Caco-2 (cell line): ENCODE results near the gene SCN1B. TPM values are rescaled to one million over a fixed set of nuclear protein-coding genes. Genes with fewer than 3 reads are reported as not detected.

ENCODE experiments used
- BruUV-seq: library from RNA; stranded (reverse); fragments of 400-500 nt; replicated peaks from 2 replicates; lab custom pipeline; 2021; lab: Mats Ljungman, UMichigan
- CTCF ChIA-PET: fragments of 300-600 bp; sonication (Branson Sonifier 250); formaldehyde crosslinking; loops from one replicate; lab custom pipeline; 2022; ENCODE audit warnings: antibody characterized with exemption; lab: Charles Lee
- POLR2A ChIA-PET: fragments of 300-600 bp; sonication (Branson Sonifier 250); formaldehyde crosslinking; loops from one replicate; lab custom pipeline; 2022; ENCODE audit warnings: antibody characterized with exemption; lab: Charles Lee
- DNase-seq, 2 experiments: peaks; one replicate each; pipeline versions ENCODE4 v3.0.0 to v3.0.0-alpha.2; 2020 to 2022
- H3K27me3 ChIP-seq: replicated peaks from 2 replicates; pipeline ENCODE4 v1.6.0; 2011; ENCODE audit warnings: low read length; ENCODE audit not compliant: control insufficient read depth, insufficient read depth
- H3K36me3 ChIP-seq: 2 replicates; pipeline ENCODE4 v1.5.1; 2011; ENCODE audit warnings: low read length; ENCODE audit not compliant: control insufficient read depth, insufficient read depth
- H3K4me1 ChIP-seq: fragments of 250-450 bp; sonication (Bioruptor Pico); 2 replicates; pipeline ENCODE4 v1.5.1; 2020; ENCODE audit warnings: mild to moderate bottlenecking
- H3K4me3 ChIP-seq: 2 replicates; pipeline ENCODE4 v1.5.1; 2011; ENCODE audit warnings: low read depth, mild to moderate bottlenecking, control low read depth, low read length
- H3K9me3 ChIP-seq: fragments of 250-450 bp; sonication (Bioruptor Pico); 2 replicates; pipeline ENCODE4 v1.5.1; 2020; ENCODE audit warnings: mild to moderate bottlenecking, moderate library complexity
- H3K27ac Mint-ChIP-seq: one replicate; pipeline ENCODE4 v1.8.0; 2022; ENCODE audit warnings: mixed read lengths; ENCODE audit not compliant: unreplicated experiment
- H3K27me3 Mint-ChIP-seq: one replicate; pipeline ENCODE4 v1.8.0; 2022; ENCODE audit warnings: mixed read lengths; ENCODE audit not compliant: insufficient read depth, unreplicated experiment
- H3K36me3 Mint-ChIP-seq: one replicate; pipeline ENCODE4 v1.8.0; 2022; ENCODE audit warnings: mild to moderate bottlenecking, mixed read lengths; ENCODE audit not compliant: insufficient read depth, unreplicated experiment
- H3K4me1 Mint-ChIP-seq: one replicate; pipeline ENCODE4 v1.8.0; 2022; ENCODE audit warnings: low read depth, mixed read lengths; ENCODE audit not compliant: unreplicated experiment
- H3K4me3 Mint-ChIP-seq: one replicate; pipeline ENCODE4 v1.8.0; 2022; ENCODE audit warnings: mild to moderate bottlenecking, moderate library complexity, mixed read lengths; ENCODE audit not compliant: unreplicated experiment
- H3K9me3 Mint-ChIP-seq: one replicate; pipeline ENCODE4 v1.8.0; 2022; ENCODE audit warnings: mixed read lengths; ENCODE audit not compliant: unreplicated experiment
- intact Hi-C: fragments of 100-400 bp; cut with micrococcal nuclease; formaldehyde crosslinking; loops from one replicate; pipeline ENCODE4 v1.10.0; 2022; ENCODE audit not compliant: unreplicated experiment
- total RNA-seq: library from RNA; stranded (reverse); gene quantifications from 2 replicates; pipeline ENCODE4 v1.2.3, GENCODE V29; 2022
- TF ChIP-seq, protein P1 (sequence below), 2 experiments: fragments of 200-600 bp in 1 of 2; IDR thresholded peaks; 1 replicate in 1 of 2; 2 replicates in 1 of 2; pipeline versions ENCODE4 v1.5.1 to v1.8.0; 2011 to 2022; ENCODE audit warnings: antibody characterized with exemption in 1 of 2, control low read depth in 1 of 2, inconsistent platforms in 1 of 2, low read depth in 1 of 2, low read length in 1 of 2, mild to moderate bottlenecking in 1 of 2, moderate library complexity in 1 of 2; ENCODE audit not compliant: insufficient read depth in 1 of 2, severe bottlenecking in 1 of 2, unreplicated experiment in 1 of 2

SCN1B gene
- total RNA-seq, 1 experiment from 2014 or later: 1.7 TPM

DNA sequence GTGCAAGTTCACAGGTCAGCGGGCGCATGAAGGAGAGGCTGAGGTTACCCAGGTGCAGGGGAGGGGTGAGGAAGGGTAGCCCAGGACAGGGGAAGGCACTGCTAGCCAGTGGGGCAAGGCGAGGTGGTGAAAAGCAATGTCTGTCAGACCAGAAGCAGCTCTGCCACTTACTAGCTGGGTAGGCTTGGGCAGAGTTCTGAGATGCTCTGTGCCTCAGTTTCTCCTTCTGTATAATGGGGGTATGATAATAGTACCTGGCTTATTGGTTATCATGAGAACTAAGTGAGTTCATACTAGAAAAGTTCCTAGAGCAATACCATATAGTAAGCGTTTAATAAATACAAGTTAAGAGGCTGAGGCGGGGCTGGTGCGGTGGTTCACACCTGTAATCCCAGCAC is 14.3 kb upstream of the SCN1B start:
- Mint-ChIP-seq H3K9me3 (no peaks in the 10 kb centered on the region), H3K4me3 (no peak overlapping the region), H3K4me1 (peaks cover 8% of the 10 kb centered on the region), H3K27ac (peak overlapping the region; percentile 19), H3K36me3 (peaks cover 98% of the 10 kb centered on the region), H3K27me3 (no peaks in the 10 kb centered on the region)
- Histone ChIP-seq H3K9me3 (no peaks in the 10 kb centered on the region), H3K27me3 (no peaks in the 10 kb centered on the region), H3K4me1 (no peaks in the 10 kb centered on the region), H3K36me3 (peaks cover 10% of the 10 kb centered on the region), H3K4me3 (no peak overlapping the region)
- POLR2A ChIA-PET: no interaction called here
- no TSS peak for BruUV-seq
- CTCF ChIA-PET: no interaction called here
- DNase-seq: no peak
- TF ChIP-seq, protein P1, sequence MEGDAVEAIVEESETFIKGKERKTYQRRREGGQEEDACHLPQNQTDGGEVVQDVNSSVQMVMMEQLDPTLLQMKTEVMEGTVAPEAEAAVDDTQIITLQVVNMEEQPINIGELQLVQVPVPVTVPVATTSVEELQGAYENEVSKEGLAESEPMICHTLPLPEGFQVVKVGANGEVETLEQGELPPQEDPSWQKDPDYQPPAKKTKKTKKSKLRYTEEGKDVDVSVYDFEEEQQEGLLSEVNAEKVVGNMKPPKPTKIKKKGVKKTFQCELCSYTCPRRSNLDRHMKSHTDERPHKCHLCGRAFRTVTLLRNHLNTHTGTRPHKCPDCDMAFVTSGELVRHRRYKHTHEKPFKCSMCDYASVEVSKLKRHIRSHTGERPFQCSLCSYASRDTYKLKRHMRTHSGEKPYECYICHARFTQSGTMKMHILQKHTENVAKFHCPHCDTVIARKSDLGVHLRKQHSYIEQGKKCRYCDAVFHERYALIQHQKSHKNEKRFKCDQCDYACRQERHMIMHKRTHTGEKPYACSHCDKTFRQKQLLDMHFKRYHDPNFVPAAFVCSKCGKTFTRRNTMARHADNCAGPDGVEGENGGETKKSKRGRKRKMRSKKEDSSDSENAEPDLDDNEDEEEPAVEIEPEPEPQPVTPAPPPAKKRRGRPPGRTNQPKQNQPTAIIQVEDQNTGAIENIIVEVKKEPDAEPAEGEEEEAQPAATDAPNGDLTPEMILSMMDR (IDR thresholded peaks at IDR 0.05; ENCODE audit: insufficient read depth in 1 of 2, low read depth in 1 of 2, low read length in 1 of 2, severe bottlenecking in 1 of 2, unreplicated experiment in 1 of 2): no peak
- intact Hi-C loops: no loop called here

- Mint-ChIP-seq H3K27me3 (no peaks in the 10 kb centered on the region), H3K4me3 (no peak overlapping the region), H3K4me1 (peaks cover 8% of the 10 kb centered on the region), H3K9me3 (no peaks in the 10 kb centered on the region), H3K36me3 (peaks cover 96% of the 10 kb centered on the region), H3K27ac (no peak overlapping the region)
- TF ChIP-seq, protein P1 (IDR thresholded peaks at IDR 0.05; ENCODE audit: insufficient read depth in 1 of 2, low read depth in 1 of 2, low read length in 1 of 2, severe bottlenecking in 1 of 2, unreplicated experiment in 1 of 2): no peak
- Histone ChIP-seq H3K27me3 (no peaks in the 10 kb centered on the region), H3K4me3 (no peak overlapping the region), H3K9me3 (no peaks in the 10 kb centered on the region), H3K36me3 (peaks cover 9% of the 10 kb centered on the region), H3K4me1 (no peaks in the 10 kb centered on the region)
- ChIA-PET CTCF (no interaction called here), POLR2A (no interaction called here)
- intact Hi-C loops: no loop called here
- DNase-seq: no peak
- BruUV-seq: no TSS peak
Observed at GRCh38 chr19:35017507-35017906, 12.8 kb upstream of the SCN1B start.

DNA sequence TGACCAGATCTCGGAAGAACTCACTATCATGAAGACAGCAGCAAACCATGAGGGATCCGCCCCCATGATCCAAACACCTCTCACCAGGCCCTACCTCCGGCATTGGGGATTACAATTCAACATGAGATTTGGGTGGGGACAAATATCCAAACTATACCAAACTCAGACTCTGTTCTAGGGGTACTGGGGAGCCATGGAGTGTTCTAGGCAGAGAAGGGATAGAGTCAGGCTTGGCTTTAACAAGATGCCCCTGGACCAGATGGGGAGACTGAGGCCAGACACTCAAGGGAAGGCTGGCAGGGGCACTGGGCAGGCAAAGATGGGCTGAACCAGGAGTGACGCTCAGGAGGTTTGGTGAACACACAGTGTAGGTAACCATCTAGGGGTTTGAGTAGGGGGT is 11.9 kb upstream of the SCN1B start:
- no peaks in the 10 kb centered on the region for H3K4me1 ChIP-seq
- H3K4me3 ChIP-seq: no peak overlapping the region
- TF ChIP-seq, protein P1 (IDR thresholded peaks at IDR 0.05; ENCODE audit: insufficient read depth in 1 of 2, low read depth in 1 of 2, low read length in 1 of 2, severe bottlenecking in 1 of 2, unreplicated experiment in 1 of 2): no peak
- BruUV-seq: no TSS peak
- no peaks in the 10 kb centered on the region for H3K9me3 Mint-ChIP-seq
- no peak overlapping the region for H3K4me3 Mint-ChIP-seq
- no peaks in the 10 kb centered on the region for H3K27me3 ChIP-seq
- H3K36me3 Mint-ChIP-seq: peaks cover 96% of the 10 kb centered on the region
- DNase-seq: no peak
- H3K9me3 ChIP-seq: no peaks in the 10 kb centered on the region
- intact Hi-C loops: no loop called here
- H3K4me1 Mint-ChIP-seq: peaks cover 2% of the 10 kb centered on the region
- ChIA-PET CTCF (no interaction called here), POLR2A (no interaction called here)
- peaks cover 9% of the 10 kb centered on the region for H3K36me3 ChIP-seq
- no peak overlapping the region for H3K27ac Mint-ChIP-seq
- no peaks in the 10 kb centered on the region for H3K27me3 Mint-ChIP-seq
